DMS114 treated with DMSO at 0.1 percent for 48 hours (cell line): ENCODE measurements around the gene SBF2.

Experiments used
- DNase-seq: peaks from one replicate; lab custom pipeline; 2025; ENCODE audit not compliant: unreplicated experiment; lab: John Stamatoyannopoulos, UW

Gene SBF2

DNA sequence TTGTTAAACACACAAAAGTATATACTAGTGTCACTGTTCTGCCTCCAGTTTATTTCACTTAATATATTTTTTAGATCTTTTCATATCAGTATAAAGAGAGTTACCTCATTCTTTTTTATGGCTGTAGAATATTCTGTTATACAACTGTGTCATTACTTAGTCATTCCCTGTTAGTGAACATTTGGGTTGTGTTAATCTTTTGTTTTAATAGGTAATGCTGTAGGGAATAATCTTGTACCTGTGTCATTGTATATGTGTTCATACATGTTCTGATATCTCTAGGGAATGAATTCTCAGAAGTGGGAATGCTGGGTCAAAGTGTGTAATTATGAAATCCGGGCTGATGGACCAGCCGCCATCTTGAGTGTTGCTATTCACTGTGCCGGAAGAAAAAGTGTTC is 558.8 kb downstream of the SBF2 start:
- DNase-seq = no peak

DNA sequence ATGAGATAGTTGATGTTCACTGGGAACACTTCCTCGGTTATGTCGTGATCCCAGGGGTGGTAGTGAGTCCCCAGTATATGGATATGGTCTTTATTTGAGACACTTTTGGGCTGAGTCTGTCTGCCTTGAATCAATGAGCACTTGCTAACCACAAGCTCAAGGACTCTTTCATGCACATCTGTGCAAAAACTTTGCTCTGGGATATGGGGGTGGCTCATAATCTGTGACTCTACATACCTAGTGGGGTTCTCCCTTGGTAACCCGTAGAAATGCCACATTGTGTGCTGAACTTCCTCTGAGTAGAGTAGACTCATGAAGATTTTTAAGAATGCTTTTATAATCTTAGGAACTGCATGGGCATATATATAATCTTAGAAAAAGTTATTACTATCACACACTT is 560.8 kb downstream of the SBF2 start:
- no peak for DNase-seq

DNA sequence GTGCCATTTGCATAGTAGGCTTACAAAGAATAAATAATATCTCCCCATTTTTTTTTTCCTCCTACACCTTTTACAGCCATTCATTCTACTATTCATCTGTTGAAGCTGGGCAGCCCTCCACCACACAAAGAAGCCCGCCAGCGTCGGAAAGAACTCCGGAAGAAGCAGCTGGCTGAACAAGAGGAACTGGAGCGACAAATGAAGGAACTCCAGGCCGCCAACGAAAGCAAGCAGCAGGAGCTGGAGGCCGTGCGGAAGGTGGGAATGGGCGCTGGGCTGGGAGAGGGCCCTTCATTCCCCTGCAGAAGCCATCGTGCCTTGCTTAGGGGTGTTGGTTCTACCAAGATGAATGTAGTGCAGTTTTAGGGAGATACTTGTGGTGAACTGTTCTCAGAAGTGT is 561.6 kb downstream of the SBF2 start:
- DNase-seq = no peak

DNA sequence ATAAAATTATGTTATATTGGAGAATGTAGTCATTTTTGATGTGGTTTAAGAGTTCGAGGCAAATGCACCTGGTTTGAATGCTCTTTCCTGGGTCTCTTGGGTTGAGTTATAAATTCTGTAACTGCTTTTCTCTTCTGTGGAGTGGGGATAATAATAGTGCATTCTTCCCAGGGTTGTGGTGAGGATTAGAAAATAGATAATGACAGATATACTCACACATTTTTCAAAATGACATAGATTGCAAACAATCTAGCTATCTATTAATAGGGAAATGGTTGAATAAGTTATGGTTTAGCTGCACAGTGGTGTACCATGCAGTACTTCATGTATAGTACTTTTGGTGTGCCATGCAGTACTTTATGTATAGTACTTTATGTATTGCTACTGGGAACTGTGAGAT is 562.8 kb downstream of the SBF2 start:
- no peak for DNase-seq
